ENCODE data around the gene NIPAL4.

DNA sequence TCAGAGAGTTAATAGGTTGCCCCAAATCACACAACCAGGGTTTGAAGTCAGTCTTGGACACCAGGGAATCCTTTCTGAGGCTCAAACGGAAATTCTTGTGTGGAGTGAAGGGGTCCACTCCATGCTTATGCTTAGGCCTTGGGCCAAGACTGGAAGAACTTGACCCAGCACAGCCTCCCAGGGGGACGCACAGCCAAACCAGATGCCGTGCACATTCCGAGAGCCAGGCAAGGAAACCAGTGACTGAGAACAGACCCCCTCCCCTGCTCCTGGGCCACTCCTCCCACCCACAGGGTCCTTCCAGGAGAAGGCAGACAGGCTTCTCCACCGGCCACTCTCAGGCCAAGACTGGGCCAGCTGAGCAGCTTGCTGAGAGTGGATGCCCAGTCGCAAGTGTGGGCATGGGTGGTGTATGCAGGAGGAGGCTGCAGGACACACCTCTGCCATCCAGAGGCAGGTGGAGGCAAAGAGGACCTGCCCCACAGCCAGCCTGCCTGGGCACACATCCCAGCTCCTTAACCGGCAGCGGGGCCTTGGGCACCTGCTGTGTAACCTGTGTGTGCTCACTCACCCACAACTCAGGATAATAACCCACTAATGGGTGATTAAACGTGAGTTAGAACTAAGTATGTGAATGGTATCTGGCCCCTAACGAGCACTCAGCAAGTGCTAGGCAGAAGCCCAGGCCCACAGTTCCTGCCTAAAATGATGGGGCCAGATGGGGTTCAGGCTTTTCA, 38.0 kb downstream of the NIPAL4 start:
- TF ChIP-seq POLR2AphosphoS5 (IDR thresholded peaks at IDR 0.05; ENCODE audit: insufficient read depth, low read depth, low read length) (no peak), EZH2 (IDR thresholded peaks at IDR 0.05; ENCODE audit: borderline replicate concordance, low read depth, low read length, severe bottlenecking) (no peak), JUN (IDR thresholded peaks at IDR 0.05; ENCODE audit: borderline replicate concordance, insufficient read depth, insufficient read length, low read depth) (no peak), POLR2A (IDR thresholded peaks at IDR 0.05; ENCODE audit: low read depth, low read length) (no peak), MYC (IDR thresholded peaks at IDR 0.05; ENCODE audit: low read depth, low read length) (no peak)
- TF ChIP-seq, protein P1, sequence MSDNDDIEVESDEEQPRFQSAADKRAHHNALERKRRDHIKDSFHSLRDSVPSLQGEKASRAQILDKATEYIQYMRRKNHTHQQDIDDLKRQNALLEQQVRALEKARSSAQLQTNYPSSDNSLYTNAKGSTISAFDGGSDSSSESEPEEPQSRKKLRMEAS (IDR thresholded peaks at IDR 0.05; ENCODE audit: insufficient read depth, insufficient read length): no peak
- TF ChIP-seq, protein P2, sequence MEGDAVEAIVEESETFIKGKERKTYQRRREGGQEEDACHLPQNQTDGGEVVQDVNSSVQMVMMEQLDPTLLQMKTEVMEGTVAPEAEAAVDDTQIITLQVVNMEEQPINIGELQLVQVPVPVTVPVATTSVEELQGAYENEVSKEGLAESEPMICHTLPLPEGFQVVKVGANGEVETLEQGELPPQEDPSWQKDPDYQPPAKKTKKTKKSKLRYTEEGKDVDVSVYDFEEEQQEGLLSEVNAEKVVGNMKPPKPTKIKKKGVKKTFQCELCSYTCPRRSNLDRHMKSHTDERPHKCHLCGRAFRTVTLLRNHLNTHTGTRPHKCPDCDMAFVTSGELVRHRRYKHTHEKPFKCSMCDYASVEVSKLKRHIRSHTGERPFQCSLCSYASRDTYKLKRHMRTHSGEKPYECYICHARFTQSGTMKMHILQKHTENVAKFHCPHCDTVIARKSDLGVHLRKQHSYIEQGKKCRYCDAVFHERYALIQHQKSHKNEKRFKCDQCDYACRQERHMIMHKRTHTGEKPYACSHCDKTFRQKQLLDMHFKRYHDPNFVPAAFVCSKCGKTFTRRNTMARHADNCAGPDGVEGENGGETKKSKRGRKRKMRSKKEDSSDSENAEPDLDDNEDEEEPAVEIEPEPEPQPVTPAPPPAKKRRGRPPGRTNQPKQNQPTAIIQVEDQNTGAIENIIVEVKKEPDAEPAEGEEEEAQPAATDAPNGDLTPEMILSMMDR (IDR thresholded peaks at IDR 0.05; ENCODE audit: extremely low read depth in 1 of 2, insufficient read depth in 1 of 2, low read depth in 1 of 2, low read length in 2 of 2): no peak

Measured in endothelial cell of umbilical vein (primary cell).